Fibroblast of peridontal ligament (primary cell): ENCODE measurements around the gene USH2A.

Source experiments
- DNase-seq: peaks from one replicate; pipeline ENCODE4 v3.0.0-alpha.2; 2010; ENCODE audit errors: extremely low read depth

USH2A gene

GRCh38 chr1:216422821-216423520, at the start of gene USH2A:
USH2A (minus strand) TSS chr1:216423448; CDS start chr1:216422336, 1,112 bp downstream.
- DNase-seq, result no peak

- DNase-seq, result no peak
These were observed 43.0 kb upstream of the USH2A start for GRCh38 chr1:216466162-216466801.

GRCh38 chr1:216464489-216464888, 41.2 kb upstream of the USH2A start:
- peak; percentile 92 for DNase-seq

GRCh38 chr1:216462066-216462775, 39.0 kb upstream of the USH2A start:
- DNase-seq, result peak; percentile 67

GRCh38 chr1:216461466-216461865, 38.2 kb upstream of the USH2A start:
- DNase-seq, result peak; percentile 31

- no peak for DNase-seq
These were observed 36.5 kb upstream of the USH2A start for GRCh38 chr1:216459651-216460207.

- DNase-seq, result peak; percentile 2
These were observed 35.6 kb upstream of the USH2A start for GRCh38 chr1:216458812-216459211.

GRCh38 chr1:216457356-216457755, 34.1 kb upstream of the USH2A start:
- peak; percentile 44 for DNase-seq

- DNase-seq, result peak; percentile 72
These were observed 33.4 kb upstream of the USH2A start for GRCh38 chr1:216456682-216457081.

- DNase-seq, result no peak
These were observed 30.5 kb upstream of the USH2A start for GRCh38 chr1:216453777-216454176.

GRCh38 chr1:216450227-216450626, 27.0 kb upstream of the USH2A start:
- no peak for DNase-seq

- DNase-seq, result no peak
These were observed 24.8 kb upstream of the USH2A start for GRCh38 chr1:216448011-216448510.

- DNase-seq, result no peak
These were observed 14.4 kb upstream of the USH2A start for GRCh38 chr1:216437603-216438002.

GRCh38 chr1:216434232-216434631, 11.0 kb upstream of the USH2A start:
- DNase-seq, result no peak

GRCh38 chr1:216433175-216433574, 9.9 kb upstream of the USH2A start:
- no peak for DNase-seq

GRCh38 chr1:216430744-216431143, 7.5 kb upstream of the USH2A start:
- no peak for DNase-seq

GRCh38 chr1:216425577-216425976, 2.3 kb upstream of the USH2A start:
- peak; percentile 4 for DNase-seq

GRCh38 chr1:216420746-216421145, 2.5 kb downstream of the USH2A start:
- no peak for DNase-seq

- DNase-seq, result no peak
These were observed 3.0 kb downstream of the USH2A start for GRCh38 chr1:216420263-216420662.

- DNase-seq, result no peak
These were observed 6.8 kb downstream of the USH2A start for GRCh38 chr1:216416488-216416887.

- DNase-seq, result no peak
These were observed 13.2 kb downstream of the USH2A start for GRCh38 chr1:216410026-216410425.

- DNase-seq, result no peak
These were observed 32.3 kb downstream of the USH2A start for GRCh38 chr1:216390956-216391355.
